ENCODE data around the gene SERPINB7. TPM values are rescaled to one million over a fixed set of nuclear protein-coding genes. Genes with fewer than 3 reads are reported as not detected.
A peak's percentile ranks its signal among the peaks of the same experiment; 100 is the strongest.

Gene SERPINB7
- total RNA-seq, 3 donors from 2014 or later, result not detected

DNA sequence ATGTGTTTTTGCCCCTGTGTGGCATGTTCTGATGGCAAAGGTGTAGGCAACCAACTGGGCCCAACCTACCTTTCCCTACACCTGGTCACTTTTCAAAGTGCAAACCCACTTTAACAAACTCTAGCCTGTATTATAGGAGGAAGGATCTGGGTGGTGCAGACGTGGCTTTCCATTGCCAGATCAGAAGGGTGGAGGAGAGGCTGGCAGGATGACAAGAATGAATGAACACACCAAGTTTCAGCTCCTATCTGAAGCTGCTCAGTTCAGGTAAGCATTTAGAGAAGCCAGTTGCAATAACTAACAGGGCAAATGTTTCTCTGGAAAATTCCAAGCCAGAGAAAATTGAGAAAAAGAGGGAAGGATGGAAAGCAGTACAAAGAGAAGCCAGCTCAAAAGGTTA, 707 bp upstream of the SERPINB7 start:
- no peaks in the 10 kb centered on the region for H3K4me1 ChIP-seq (ENCODE audit: low read depth)

DNA sequence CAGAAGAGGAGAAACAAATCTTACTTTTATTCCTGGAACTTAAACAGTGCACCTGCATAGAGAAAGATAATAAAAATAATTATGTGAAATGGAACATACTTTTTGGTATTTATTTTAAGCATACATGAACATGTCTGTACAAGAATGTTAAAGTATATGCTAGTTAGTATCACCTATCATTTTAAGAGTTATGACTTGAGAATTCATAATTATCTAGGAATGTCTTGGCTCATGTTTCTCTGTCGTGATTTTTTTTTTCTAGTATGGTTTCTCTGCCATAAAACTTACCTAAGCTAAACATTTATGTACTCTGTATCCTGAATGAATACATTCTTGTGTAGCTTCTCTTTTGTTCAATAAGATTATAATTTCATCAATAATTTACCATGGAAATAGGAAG, 4.2 kb downstream of the SERPINB7 start:
- TF ChIP-seq, protein P1, sequence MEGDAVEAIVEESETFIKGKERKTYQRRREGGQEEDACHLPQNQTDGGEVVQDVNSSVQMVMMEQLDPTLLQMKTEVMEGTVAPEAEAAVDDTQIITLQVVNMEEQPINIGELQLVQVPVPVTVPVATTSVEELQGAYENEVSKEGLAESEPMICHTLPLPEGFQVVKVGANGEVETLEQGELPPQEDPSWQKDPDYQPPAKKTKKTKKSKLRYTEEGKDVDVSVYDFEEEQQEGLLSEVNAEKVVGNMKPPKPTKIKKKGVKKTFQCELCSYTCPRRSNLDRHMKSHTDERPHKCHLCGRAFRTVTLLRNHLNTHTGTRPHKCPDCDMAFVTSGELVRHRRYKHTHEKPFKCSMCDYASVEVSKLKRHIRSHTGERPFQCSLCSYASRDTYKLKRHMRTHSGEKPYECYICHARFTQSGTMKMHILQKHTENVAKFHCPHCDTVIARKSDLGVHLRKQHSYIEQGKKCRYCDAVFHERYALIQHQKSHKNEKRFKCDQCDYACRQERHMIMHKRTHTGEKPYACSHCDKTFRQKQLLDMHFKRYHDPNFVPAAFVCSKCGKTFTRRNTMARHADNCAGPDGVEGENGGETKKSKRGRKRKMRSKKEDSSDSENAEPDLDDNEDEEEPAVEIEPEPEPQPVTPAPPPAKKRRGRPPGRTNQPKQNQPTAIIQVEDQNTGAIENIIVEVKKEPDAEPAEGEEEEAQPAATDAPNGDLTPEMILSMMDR (IDR thresholded peaks at IDR 0.05), result no peak
- DNase-seq (no peak), ATAC-seq (no peak)
- intact Hi-C loops (cut with DNase I, micrococcal nuclease), result no loop called here
- Histone ChIP-seq H3K4me3 (no peak overlapping the region), H3K36me3 (ENCODE audit: low read depth) (no peaks in the 10 kb centered on the region), H3K9me3 (no peaks in the 10 kb centered on the region), H3K4me1 (ENCODE audit: low read depth) (no peaks in the 10 kb centered on the region)

More for the DNA sequence above, 707 bp upstream of the SERPINB7 start:
- intact Hi-C loops (cut with DNase I, micrococcal nuclease), result no loop called here
- no peaks in the 10 kb centered on the region for H3K9me3 ChIP-seq
- H3K36me3 ChIP-seq (ENCODE audit: low read depth), result no peaks in the 10 kb centered on the region
- ATAC-seq (no peak), DNase-seq (no peak)
- TF ChIP-seq, protein P1 (IDR thresholded peaks at IDR 0.05), result no peak
- no peak overlapping the region for H3K4me3 ChIP-seq

DNA sequence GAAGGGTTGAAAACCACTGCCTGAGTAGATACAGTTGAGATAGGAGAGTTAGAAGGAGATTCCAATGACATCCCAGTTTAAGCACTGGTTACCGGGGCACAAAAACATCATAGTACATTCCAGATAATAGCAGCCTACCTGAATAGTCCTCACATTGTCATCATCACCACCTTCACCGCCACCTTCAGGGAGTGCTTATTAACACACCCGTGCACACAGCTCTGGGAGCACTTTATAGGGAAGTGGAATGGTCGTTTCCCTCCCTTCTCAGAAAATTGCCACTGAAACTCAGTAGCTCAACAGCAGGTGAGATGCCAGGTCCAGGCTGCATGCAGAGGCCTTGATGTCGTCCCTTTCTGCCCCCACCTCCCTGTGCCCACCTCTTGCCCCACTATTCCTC, 8.2 kb downstream of the SERPINB7 start:
- Histone ChIP-seq H3K4me3 (no peak overlapping the region), H3K4me1 (ENCODE audit: low read depth) (no peaks in the 10 kb centered on the region), H3K36me3 (ENCODE audit: low read depth) (no peaks in the 10 kb centered on the region), H3K9me3 (no peaks in the 10 kb centered on the region)
- ATAC-seq (peak; percentile 40), DNase-seq (no peak)
- TF ChIP-seq, protein P1 (IDR thresholded peaks at IDR 0.05), result no peak
- intact Hi-C loops (cut with DNase I, micrococcal nuclease), result no loop called here

DNA sequence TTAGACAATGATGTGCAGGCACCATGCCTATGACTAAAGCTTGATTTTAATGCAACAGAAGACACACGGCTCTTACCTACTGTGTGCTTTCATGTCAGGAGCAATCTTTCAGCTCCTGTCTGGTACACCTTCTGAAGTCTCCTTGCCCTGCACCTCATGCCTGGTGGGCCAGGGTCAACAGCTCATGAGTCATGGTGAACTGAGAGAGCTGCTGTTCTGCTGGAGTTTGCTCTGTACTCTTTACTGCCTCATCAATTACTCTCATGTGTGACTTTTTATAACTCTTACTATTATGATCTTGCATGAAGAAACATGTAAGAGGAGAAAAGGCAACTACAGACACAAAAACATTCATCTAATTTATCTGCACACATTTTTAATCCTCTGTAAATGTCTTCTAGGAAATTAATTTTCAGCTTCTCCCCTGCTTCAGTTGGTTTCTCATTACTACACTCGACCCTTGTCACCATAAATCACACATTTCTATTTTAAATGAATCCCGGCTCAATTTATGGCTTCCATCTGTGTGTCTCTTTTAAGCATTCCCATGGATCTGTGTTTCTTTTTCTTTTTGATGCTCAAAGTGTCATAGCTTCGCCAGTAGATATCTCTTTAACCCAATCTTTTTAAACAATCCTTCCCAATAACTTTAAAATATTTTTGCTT, 9.7 kb downstream of the SERPINB7 start:
- no peaks in the 10 kb centered on the region for H3K9me3 ChIP-seq
- H3K4me1 ChIP-seq (ENCODE audit: low read depth), result no peaks in the 10 kb centered on the region
- ATAC-seq (no peak), DNase-seq (no peak)
- intact Hi-C loops (cut with DNase I, micrococcal nuclease), result no loop called here
- no peaks in the 10 kb centered on the region for H3K36me3 ChIP-seq (ENCODE audit: low read depth)
- TF ChIP-seq, protein P1 (IDR thresholded peaks at IDR 0.05), result no peak
- no peak overlapping the region for H3K4me3 ChIP-seq

DNA sequence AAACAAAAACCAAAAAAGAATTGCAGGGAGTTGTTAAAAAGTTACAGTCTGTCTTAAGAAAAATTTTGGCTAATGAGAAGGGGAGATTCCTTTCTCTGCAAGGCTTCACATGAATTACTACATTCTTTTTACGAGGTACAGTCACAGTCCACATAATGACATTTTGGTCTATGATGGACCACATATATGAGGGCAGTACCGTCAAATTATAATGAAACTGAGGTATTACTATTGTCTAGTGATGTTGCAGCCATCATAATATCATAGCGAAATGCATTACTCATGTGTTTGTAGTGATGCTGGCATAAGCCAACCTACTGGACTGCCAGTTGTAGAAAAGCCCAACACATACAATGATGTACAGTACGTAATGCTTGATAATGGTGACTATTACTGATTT, 12.5 kb downstream of the SERPINB7 start:
- Histone ChIP-seq H3K36me3 (ENCODE audit: low read depth) (no peaks in the 10 kb centered on the region), H3K4me3 (no peak overlapping the region), H3K4me1 (ENCODE audit: low read depth) (no peaks in the 10 kb centered on the region), H3K9me3 (no peaks in the 10 kb centered on the region)
- intact Hi-C loops (cut with DNase I, micrococcal nuclease), result no loop called here
- DNase-seq (no peak), ATAC-seq (no peak)
- TF ChIP-seq, protein P1 (IDR thresholded peaks at IDR 0.05), result no peak

All from mucosa of descending colon (tissue), 3 donors.